Skin epidermis (tissue), 12 donors: ENCODE measurements around the gene CAMKK2.
A peak's percentile ranks its signal among the peaks of the same experiment; 100 is the strongest.
"Not testable (repeated sequence)": the region's sequence is repeated elsewhere in the genome, so short reads cannot be mapped to it uniquely, and the experiment has no call there.

Experiments
- H3K27ac ChIP-seq, 21 experiments: fragments of 200-600 bp; sonication (generic) in 11 of 21; one replicate each; pipeline ENCODE4 v1.5.0; 2020; ENCODE audit warnings: mild to moderate bottlenecking in 3 of 21, inconsistent platforms in 2 of 21, moderate library complexity in 2 of 21
- H3K4me3 ChIP-seq, 7 experiments: fragments of 200-600 bp; sonication (generic) in 2 of 7; one replicate each; pipeline ENCODE4 v1.5.0; 2020; ENCODE audit warnings: inconsistent platforms in 2 of 7, mild to moderate bottlenecking in 2 of 7, moderate library complexity in 1 of 7

CAMKK2 gene

DNA sequence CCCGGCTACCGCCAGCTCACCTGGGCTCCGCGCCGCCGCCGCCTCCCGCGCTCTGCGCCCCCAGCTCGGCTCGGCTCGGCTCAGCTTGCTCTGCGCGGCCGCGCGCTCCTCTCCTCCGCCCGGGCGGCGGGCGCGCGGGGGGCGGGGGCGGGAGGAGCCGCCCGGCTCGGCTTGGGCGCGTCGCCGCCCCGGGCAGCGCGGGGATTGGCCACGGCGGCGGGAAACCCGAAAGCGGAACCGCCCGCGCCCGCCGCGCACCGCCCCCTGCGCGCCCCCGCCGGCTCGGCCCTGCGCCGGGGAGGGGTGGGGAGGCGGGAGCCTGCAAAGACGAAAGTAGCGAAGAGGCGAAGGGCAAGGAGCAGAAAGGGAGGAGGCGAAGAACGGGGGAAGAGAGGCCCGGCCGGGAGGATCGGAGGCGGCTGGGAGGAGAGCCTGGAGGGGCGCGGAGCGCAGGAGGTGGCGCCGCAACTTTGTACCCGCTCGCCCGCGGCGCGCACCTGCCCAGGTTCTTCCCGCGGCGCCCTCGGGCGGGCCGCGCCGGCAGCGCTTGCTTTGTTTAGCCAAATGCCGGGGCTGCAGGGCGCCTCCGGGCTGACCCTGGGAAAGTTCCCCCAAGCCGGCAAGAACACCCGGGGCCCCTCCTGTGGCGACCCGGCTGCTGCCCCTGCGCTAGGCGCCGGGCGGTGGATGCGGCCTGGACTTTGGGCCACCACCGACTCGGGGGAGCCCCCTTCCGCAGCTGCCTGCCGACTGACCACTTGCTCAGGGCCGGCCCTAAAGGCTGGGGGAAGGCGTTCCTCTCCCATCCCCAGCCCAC, at the start of gene CAMKK2:
Gene CAMKK2, minus strand, starts transcription at position 92 of the 817 bp plus-strand sequence. CDS start 22,183 bp downstream, outside the sequence.
- Histone ChIP-seq H3K4me3 (peak within 1 kb of the TSS; percentile 63 to 99 (median 93)), H3K27ac (peak within 1 kb of the TSS; percentile 76 to 97 (median 90))

- H3K4me3 ChIP-seq, result no peak overlapping the region
- no peak overlapping the region for H3K27ac ChIP-seq
These were observed 48.8 kb upstream of the CAMKK2 start for GRCh38 chr12:121345151-121345815.

DNA sequence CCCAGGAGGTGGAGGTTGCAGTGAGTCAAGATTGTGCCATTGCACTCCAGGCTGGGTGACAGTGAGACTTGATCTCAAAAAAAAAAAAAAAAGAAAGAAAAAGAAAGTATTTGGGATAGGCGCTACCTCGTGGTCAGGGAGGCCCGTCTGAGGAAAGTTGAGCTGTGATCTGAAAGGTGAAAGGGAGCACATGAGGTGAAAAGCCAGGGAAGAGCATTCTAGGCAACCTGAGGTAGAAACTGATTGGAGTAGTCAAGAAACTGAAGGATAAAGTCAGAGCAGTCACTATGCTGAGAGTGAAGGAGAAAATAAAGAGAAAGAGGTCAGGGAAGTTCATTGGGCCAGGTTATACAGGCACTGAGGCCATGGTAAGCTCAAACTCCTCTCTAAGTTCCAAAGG, 48.0 kb upstream of the CAMKK2 start:
- H3K27ac ChIP-seq, result no peak overlapping the region

DNA sequence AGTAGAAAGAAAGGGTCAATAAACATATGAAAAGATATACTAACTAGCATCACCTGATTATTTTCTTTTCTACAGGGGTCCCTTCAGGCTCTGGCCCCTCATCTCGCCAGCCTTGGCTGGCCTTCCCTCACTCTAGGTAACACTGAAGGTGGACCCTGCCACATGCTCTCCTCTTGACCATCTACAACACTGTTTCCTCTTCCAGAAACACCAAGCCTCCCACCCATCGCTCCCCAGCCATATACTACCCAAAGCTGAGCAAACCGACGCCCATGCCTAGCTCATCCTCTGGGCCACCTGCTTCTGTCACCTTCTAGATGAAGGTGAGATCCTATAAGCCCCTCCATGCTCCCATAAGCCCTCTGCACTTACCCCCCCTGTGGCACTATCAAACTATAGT, 40.9 kb upstream of the CAMKK2 start:
- Histone ChIP-seq H3K4me3 (no peak overlapping the region), H3K27ac (no peak overlapping the region)

More for the DNA sequence above, 48.0 kb upstream of the CAMKK2 start:
- H3K4me3 ChIP-seq, result no peak overlapping the region

- Histone ChIP-seq H3K4me3 (no peak overlapping the region), H3K27ac (peak overlapping the region in 1 of 21 experiments; percentile 26)
These were observed 38.2 kb upstream of the CAMKK2 start for GRCh38 chr12:121334513-121335343.

- H3K4me3 ChIP-seq, result no peak overlapping the region
- no peak overlapping the region for H3K27ac ChIP-seq
These were observed 37.2 kb upstream of the CAMKK2 start for GRCh38 chr12:121333747-121334146.

GRCh38 chr12:121331248-121331647, 34.7 kb upstream of the CAMKK2 start:
- Histone ChIP-seq H3K4me3 (no peak overlapping the region), H3K27ac (no peak overlapping the region)

DNA sequence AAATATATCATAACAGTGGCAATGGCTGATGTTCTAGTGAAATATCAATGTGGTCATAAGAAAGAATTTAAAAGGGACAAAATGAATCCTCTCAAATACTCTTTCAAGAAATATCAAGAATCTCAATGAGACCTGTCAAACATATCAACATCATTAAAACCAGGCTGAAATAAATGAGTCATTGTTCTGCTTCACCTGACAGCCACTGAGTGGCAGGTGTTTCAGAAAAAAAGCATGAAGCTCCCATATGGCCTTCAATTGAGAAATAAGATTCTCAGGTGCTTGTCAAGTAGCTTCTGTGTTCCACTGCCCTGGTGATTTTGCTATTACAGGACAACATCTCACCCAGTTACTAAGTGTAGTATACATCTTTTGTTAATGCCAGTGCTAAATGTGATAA, 34.2 kb upstream of the CAMKK2 start:
- H3K27ac ChIP-seq, result no peak overlapping the region
- no peak overlapping the region for H3K4me3 ChIP-seq

- no peak overlapping the region for H3K4me3 ChIP-seq
- no peak overlapping the region for H3K27ac ChIP-seq
These were observed 33.7 kb upstream of the CAMKK2 start for GRCh38 chr12:121330195-121330594.

DNA sequence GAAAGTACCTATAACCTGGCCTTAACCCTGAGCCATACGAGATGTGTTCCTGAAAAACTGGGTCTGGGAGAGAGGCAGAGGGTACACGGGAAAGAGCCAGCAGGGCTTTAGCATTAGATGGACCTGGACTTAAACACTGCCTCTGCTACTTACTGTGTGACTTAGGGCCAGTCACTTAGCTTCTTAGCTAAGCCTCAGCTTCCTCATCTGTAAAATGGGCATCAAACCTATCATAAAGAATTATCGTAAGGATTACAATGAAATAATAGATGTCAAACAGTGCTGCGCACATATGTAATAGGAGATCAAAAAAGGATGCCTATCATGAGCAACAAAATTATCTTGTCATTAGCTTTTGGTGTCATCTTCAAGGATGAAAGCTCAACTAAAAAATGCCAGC, 32.1 kb upstream of the CAMKK2 start:
- no peak overlapping the region for H3K27ac ChIP-seq

GRCh38 chr12:121326996-121327674, 30.6 kb upstream of the CAMKK2 start:
- peak overlapping the region in 1 of 21 experiments; percentile 10 for H3K27ac ChIP-seq

More for the DNA sequence above, 32.1 kb upstream of the CAMKK2 start:
- no peak overlapping the region for H3K4me3 ChIP-seq

DNA sequence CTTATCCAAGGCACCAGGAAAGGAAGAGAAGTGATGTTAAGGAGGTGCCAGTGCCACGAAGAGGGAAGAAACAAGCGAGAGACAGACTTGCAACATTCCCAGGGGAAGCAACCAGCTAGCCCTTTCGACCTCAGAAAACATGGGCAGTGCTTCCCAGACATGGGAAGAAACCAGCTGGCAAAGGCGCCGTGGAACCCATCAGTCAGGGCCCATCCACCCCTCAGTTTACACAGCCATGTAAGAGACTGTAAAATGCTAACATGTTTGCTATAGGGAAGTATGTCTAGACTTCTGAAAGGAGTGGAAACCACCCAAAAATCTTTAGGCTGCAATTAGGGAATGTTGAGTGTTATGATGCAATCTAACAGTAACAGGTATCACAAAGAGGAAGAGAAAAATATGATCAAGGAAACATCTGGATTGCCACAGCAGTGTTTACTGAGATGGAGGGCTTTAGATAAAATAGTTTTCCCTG, 29.4 kb upstream of the CAMKK2 start:
- Histone ChIP-seq H3K27ac (no peak overlapping the region), H3K4me3 (no peak overlapping the region)

More at GRCh38 chr12:121326996-121327674, 30.6 kb upstream of the CAMKK2 start:
- no peak overlapping the region for H3K4me3 ChIP-seq

DNA sequence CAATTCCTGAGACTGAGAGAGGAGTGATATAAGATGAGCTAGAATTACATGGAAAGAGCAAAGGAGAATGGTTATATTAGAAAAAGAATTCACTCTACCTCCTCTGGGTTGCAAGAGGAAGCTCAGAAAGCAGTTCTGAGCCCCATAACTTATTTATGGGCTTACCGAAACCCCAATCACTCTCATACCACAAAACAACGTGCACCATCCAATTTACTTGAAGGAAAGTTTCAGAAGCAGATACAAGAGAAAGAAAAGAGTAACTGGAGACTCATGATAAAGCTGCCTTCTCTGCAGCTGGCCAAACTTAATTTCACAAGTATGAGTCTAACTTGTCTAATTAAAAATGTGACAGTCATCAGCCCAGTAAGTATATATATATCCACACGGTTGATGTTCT, 27.4 kb upstream of the CAMKK2 start:
- no peak overlapping the region for H3K27ac ChIP-seq
- H3K4me3 ChIP-seq, result no peak overlapping the region

DNA sequence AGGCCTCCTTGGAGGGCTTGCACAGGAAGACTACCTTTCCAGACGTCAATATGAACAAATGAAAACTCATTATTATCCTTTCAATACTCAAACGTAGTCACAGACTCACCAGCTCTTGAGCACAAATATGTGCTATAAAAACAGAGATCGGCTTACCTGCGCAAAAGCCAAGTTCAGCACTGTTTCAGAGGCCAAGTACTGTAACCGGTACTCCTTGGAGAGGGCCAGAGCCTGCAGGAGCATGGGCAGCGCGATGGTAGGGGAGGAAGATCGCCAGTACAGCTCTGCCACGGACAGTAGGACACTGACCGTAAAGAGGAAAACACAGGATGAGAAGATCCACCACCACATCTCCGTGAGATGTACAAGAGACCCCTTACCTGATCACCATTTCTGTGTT, 21.6 kb upstream of the CAMKK2 start:
- no peak overlapping the region for H3K4me3 ChIP-seq
- H3K27ac ChIP-seq, result no peak overlapping the region

DNA sequence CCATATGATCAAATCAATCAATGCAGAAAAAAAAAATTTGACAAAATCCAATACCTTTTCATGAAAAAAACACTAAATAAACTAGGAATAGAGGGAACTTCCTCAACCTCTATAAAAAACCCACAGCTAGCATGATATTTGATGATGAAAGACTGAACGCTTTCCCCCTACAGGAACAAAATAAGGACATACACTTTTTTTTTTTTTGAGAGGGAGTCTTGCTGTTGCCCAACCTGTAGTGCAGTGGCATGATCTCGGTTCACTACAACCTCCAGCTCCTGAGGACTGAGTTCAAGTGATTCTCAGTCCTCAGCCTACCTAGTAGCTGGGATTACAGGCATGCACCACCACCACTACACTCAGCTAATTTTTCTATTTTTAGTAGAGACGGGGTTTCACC, 17.9 kb upstream of the CAMKK2 start:
- no peak overlapping the region for H3K27ac ChIP-seq
- H3K4me3 ChIP-seq, result no peak overlapping the region

DNA sequence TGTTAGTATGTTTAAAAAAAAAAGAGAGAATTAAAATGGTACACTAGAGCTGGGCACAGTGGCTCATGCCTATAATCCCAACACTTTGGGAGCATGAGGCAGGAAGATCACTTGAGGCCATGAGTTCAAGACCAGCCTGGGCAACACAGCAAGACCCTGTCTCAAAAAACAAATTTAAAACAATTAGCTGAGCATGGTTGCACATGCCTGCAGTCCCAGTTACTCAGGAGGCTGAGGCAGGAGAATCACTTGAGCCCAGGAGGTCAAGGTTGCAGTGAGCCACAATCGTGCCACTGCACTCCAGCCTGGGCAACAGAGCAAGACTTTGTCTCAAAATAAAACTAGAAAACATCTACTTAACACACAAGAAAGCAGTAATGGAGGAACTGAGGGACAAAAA, 13.7 kb upstream of the CAMKK2 start:
- not testable (repeated sequence) for H3K4me3 ChIP-seq, H3K27ac ChIP-seq

DNA sequence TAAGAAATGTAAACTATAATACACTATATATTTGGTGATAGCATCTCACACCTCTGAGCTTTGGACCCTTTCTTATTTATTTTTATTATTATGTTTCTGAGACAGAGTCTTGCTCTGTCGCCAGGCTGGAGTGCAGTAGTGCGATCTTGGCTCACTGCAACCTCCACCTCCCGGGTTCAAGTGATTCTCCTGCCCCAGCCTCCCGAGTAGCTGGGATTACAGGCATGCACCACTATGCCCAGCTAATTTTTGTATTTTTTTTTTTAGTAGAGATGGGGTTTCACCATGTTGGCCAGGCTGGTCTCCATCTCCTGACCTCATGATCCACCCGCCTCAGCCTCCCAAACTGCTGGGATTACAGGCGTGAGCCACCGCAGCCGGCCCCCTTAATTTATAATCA, 10.9 kb upstream of the CAMKK2 start:
- H3K27ac ChIP-seq, H3K4me3 ChIP-seq: not testable (repeated sequence)

- Histone ChIP-seq H3K27ac (no peak overlapping the region), H3K4me3 (no peak overlapping the region)
These were observed 7.8 kb upstream of the CAMKK2 start for GRCh38 chr12:121304306-121304705.

- Histone ChIP-seq H3K27ac (no peak overlapping the region), H3K4me3 (no peak overlapping the region)
These were observed 5.4 kb upstream of the CAMKK2 start for GRCh38 chr12:121301876-121302275.
